HG02798 (cell line): ENCODE measurements around the gene EMX1.

ENCODE experiments used
- ATAC-seq: cut with Tn5 transposase; IDR thresholded peaks from one replicate; pipeline ENCODE4 v1.9.1; 2021; ENCODE audit warnings: mild to moderate bottlenecking; ENCODE audit not compliant: unreplicated experiment, poor library complexity

The EMX1 gene

GRCh38 chr2:72954376-72955227 is 37.3 kb downstream of the EMX1 start:
- ATAC-seq, result no peak

GRCh38 chr2:72955228-72956049 is 38.1 kb downstream of the EMX1 start:
- ATAC-seq, result no peak

DNA sequence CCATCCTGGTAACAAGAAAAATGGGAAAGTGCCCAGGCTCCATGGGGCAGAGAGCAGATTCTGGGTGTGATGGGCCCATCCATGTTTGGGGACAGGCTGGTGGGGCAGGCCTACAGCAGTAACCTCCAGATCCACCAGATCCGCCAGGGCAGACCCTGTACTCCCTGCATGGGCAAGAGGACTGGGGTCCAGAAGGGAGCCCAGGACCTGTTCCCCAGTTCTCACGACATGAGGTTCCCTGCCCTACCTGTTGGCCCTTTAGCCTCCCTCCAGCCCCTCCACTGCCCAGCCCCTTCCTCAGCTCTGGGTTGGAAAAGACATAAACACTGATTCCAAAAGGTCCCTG is 38.7 kb downstream of the EMX1 start:
- no peak for ATAC-seq

DNA sequence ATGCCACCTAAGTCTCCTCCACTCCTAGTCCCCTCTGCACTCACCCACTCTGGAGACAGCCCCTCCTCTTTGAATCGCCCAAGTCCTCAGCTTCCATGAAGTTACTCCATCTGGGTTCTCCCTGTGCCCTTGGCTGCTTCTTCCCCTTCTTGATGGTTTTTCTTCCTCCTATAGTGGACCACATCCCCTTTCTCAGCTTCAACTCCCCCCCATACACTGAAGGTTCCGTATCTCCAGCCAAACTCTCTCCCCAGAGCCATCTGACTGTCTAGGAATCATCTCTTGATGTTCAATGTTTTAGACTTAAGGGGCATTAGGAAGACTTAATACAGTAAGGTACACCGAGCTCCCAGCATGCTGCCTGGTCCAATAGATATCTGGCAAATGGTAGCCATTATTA is 39.6 kb downstream of the EMX1 start:
- no peak for ATAC-seq

DNA sequence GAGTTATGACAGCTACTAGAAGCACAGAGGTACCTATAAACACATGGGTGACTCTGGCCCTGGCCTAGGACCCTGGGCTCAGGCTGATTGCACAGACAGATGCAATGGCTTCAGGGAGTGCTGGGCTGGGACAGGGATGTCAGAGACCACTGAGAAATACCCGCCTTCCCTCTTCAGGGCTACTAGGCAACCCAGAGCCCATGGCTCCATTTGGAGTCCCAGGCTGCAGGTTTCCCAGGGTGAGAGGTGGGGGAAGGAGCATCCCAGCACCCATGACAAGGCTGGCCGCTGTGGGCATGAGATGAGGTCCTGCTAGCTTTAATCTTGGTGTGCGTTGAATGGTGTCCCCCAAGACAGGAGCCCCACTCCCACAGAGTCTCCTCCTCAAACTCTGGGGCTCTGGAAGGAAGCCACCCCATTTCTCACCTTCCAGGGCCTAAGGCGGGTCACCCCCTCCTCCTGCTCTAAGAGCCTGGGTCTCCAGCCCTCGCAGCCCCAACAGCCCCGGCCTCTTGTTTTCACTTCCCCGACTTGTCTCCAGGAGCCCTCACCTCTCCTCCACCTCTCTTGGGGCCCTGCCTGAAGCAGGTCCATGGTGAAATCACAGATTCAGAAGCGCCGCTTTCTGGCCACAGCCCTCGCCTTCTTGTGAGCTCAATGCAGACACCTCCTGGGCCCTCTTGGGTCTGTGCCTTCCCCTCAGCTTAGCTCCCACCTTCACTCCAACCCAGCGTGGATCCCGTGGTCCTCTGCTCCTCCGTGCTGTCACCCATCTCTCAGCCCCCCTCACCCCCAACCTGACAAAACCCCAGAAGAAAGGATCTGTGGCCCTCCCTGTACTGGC is 41.4 kb downstream of the EMX1 start:
- ATAC-seq, result no peak

DNA sequence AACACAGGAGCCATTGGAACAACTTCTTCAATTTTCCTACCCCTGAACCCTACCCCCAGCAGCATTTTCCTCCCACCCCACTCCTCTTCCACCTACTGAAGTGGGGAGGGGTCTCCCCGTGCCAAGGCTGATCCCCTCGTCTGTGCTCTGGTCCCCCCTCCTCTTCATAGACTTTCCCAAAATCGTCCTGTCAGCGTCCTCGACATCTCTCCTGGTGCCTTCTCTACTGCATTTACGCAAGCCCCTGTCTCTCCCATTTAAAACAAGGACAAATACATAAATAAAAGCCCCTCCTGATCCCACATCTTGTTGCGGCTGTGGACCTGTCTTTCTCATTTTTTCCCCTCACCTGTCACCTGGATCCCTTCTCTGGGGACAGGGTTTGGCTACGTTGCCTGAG is 42.2 kb downstream of the EMX1 start:
- ATAC-seq, result no peak

DNA sequence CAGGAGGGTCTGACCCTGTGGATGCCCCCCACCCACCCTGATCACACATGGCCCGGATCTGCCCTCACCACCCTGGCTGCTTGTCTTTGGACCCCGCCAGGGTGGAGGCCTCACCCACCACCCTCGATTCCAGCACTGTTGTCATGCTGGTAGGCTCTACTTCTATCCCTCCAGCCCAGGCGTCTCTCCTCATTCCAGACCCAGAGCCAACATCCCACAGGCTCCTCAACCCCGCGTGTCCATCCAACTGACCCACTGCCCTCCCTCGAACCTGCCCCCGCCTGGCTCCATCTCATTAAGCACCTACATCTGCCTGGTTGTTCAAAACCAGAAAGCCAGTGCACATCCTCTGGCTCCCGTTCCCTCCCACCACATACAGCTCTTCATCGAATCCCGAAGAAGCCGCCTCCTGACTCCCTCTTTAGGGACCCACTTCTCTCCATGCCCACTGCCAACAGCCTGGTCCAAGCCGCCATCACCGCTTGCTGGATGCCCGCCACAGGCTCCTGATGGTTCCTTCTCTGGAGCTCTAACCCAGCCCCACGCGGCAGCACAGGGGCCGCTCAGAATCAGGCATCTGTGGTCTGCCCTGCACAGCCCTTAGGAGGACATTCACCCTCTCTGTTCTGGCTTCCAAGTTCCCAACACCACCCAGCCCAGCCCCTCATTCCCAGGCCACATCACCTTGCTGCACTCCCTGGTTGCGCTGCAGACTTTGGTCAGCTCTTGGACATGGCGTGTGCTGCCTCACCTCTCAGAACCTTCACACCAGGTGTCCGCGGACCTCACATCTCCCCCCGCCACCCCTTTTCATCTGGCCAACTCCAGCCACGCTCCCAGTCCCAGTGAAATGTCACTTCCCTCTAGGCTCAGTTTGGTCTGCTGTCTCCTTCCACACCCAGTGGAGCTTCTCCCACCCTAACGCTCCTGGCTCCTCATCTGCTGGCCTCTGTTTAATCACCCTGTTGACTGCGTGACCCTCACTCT is 43.0 kb downstream of the EMX1 start:
- ATAC-seq, result no peak

DNA sequence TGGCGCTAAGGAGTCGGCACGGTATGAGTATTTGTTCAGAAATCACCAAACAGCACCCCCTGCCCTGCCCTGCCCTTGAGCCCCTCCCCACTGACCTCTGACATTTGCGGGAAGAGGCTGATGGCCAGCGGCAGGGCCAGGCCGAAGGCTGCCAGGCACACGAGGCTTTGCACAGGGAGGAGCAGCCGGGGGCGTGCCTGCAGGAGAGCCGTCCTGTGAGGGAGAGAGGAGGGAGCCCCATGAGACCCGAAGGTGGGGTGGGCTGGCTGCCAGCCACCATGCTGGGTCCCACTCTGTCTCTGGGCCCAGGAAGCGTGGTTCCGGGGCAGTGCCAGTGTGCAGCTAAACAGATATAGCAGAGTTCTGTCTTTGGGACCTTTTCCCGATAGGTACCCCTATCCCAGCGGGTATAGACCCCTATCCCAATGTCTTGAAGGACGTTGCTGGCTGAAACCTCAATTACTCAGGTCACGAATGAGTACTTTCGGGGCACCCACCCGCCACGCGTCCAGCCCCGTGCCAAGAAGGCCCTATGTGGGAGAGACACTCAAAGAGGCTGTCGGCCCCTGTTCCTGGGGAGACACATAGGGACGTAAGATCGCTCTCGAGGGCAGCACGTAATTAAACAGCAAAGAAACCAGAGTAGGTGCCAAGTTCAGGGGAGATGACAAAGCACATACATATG is 43.9 kb downstream of the EMX1 start:
- ATAC-seq, result no peak

DNA sequence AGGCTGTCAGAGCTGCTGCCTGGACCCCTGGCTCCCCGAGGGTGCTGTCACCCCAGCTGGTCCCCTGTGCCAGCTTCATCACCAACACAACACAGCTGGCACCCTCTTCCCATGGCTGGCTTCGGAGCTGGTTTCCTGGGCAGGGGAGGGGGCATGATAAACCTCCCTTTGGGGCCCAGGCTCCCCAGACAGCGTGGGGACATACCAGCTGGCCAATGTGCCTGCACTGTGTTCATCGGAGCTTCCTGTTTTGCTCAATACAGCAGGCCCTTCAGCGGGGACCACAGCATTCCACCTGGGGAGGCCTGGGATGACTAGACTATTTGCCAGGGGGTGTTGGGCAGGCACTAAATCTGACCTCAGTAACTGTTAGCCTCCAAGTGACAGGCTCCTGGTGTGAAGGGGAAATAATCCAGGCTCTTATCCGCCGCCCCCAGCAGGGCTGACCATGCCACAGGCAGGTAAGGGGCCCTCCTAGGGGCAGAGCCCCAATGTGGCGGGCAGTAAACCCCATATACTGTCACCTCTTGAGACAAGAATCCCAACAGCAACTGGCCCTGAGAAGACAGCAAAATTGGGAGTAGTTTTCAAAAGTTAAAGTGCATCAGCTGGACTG is 44.6 kb downstream of the EMX1 start:
- no peak for ATAC-seq

DNA sequence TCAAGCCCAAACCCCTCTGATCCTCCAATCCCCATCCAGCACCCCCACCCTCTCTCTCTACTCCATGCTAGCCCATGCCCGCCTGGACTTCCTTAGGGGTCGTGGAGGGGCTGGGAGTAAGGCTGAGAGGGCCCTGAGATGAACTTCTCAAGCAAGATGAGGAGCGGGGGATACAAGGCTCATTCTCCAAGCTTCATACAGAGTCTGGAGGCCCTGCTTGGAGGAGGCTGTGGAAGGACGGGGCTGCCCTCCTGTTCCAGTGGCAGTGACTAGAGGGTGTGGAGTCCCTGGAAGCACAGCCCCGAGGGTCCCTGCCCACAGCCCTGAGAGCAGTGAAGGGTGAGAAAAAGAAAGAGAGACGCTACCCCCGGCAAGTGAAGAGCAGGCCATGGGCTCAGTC is 45.6 kb downstream of the EMX1 start:
- no peak for ATAC-seq

DNA sequence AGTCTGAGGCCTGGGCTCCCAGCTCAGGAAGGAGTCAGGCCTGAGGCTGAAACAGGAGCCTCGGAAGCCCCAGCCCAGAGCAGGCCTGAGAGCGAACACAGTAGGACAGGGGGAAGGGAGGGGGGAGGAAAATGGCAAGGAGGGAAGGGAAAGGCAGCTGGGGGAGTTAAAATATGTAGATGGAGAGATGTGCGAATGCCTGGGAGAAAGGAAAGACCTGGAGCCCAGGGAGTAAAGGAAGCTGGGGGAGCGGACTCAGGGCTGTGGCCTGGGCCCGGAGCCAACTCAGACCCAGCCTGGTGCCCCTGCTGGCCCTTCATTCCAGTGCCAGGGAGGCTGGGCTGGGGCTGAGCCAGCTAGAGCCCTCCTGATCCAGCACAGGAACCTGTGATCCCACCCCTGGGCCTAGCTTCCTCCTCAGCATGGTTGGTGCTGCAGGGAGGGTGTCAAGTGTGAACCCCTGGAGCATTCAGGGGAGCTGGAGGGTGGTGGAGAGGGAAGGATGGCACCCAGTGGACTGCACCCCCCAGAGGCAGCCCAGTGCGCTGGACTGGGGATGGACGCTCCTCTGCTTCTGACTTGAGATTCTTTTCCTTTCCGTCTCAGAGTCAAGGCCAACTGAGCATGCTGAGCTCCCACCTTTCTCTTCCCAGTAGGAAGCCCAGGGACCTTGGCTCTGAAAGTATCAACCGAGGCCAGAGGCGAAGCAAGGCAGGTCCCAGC is 46.3 kb downstream of the EMX1 start:
- ATAC-seq, result no peak

DNA sequence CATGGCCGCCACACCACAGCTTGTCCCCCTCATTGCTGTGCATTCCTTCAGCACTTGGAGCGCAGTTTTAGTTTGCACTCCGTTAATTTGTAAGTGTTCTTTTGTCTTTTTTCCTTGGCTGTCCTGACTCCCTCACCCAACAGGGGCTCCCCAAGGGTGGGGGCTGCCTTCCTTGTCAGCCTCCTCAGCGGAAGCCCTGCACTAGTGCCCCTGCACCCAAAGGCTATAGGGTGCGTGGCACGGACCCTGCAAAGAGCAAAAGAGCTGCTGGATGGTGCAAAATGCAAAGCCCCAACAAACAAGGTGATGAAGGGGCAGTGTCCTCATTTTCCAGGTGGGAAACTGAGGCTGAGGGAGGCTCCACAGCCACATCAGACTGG is 46.8 kb downstream of the EMX1 start:
- ATAC-seq, result no peak

GRCh38 chr2:72965016-72965415 is 47.7 kb downstream of the EMX1 start:
- ATAC-seq, result no peak

GRCh38 chr2:72965770-72966450 is 48.6 kb downstream of the EMX1 start:
- ATAC-seq, result no peak

DNA sequence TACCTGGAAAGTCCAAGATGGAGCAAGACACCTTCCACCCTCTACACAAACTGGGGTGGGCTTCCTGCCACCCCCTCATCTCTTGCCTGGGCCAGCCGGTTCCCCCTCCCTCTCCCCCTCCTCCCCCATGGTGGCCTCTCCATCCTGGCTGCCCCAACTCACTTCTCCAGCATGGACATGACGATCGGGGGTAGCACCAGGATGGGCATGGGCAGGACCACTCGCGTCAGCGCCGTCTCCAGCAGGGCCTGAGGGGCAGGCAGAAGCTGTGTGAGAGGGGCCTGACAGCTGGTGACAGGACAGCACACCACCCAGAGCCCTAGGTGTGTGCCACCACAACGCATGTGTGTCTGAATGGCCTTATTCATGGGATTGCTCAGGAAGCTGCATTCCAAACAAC is 51.0 kb downstream of the EMX1 start:
- ATAC-seq, result no peak

- no peak for ATAC-seq
Observed at GRCh38 chr2:72969706-72970105, 52.4 kb downstream of the EMX1 start.

DNA sequence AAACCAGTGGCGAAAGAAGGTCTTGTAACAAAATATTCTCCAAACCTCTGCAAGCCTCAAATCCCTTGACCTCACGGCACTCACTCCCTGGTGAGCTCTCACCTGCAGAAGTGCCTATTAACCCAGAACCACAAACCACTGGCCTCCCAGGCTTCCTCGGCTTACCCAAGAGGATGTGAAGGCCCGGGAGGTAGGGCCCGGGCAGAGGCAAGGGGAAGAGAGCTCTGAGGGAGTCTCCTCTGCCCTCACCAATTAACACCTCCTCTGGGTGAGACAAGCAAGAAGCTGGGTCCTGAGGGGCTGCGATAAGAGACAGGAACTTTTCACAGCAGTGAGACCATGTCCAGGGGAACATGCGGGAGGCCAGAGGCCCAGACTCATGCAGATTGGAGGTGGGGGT is 53.7 kb downstream of the EMX1 start:
- ATAC-seq, result no peak
